Measurements from ENCODE around the gene SKOR1. TPM values are rescaled to one million over a fixed set of nuclear protein-coding genes. Genes with fewer than 3 reads are reported as not detected.

The SKOR1 gene
- total and polyA plus RNA-seq, 2 of the 8 experiments (the other 6 are each of a cell fraction or from before 2014, with no cell fraction given), result 0.03 to 0.11 TPM

DNA sequence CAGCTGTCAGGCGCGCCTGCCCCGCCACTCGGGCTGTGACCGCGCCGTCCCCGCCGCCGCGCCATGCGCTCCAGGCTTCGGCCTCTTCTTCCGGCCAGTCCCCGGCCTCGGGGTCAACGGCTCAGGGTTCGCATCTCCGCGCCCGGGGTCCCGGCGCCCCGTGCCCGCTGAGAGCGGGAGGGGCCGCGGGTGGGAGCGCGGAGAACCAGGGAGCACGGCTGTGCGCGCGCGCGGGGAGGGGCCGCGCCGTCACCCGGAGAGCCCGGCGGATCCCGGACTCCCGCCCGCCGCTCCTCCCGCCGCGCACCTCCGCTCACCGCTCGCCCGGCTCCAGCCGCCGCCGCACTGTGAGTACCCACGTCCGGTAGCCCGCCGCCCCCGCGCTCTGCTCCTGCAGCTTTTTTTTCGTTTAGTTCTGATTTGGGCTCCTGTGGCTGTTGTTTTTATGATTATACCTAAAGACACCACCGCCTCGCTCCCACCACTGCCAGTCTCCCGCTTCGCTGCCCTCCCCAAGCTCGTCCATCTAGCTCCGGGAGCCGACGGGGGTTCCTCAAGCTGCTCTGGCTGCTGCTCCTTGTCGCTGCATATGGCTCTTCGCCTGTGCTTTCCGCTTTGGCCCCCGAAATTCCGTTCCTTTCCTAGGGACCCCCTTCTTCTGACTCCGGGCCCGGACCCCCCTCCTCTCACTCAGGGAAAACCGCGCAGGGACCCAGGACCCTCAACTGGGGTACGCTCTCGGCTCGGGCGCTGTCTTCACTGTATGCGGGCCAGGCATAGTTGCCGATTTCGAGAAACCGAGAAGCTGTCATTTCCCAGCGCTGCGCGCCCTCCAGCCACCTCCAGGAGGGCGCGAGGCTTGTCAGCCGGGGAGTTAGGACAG is 1.8 kb upstream of the SKOR1 start (continued):
- TF ChIP-seq EP300 (IDR thresholded peaks at IDR 0.05; ENCODE audit: borderline replicate concordance in 1 of 2, low read depth in 2 of 2, low read length in 2 of 2) (no peak), CBX8 (IDR thresholded peaks at IDR 0.05; ENCODE audit: borderline replicate concordance, low read depth, low read length) (peak; percentile 94; the same call in 1 of the 2 replicates), JUN (IDR thresholded peaks at IDR 0.05; ENCODE audit: low read depth, low read length) (no peak)
